Measurements from ENCODE around the gene RAPGEF4.
"Not testable (repeated sequence)": the region's sequence is repeated elsewhere in the genome, so short reads cannot be mapped to it uniquely, and the experiment has no call there.

RAPGEF4 gene

DNA sequence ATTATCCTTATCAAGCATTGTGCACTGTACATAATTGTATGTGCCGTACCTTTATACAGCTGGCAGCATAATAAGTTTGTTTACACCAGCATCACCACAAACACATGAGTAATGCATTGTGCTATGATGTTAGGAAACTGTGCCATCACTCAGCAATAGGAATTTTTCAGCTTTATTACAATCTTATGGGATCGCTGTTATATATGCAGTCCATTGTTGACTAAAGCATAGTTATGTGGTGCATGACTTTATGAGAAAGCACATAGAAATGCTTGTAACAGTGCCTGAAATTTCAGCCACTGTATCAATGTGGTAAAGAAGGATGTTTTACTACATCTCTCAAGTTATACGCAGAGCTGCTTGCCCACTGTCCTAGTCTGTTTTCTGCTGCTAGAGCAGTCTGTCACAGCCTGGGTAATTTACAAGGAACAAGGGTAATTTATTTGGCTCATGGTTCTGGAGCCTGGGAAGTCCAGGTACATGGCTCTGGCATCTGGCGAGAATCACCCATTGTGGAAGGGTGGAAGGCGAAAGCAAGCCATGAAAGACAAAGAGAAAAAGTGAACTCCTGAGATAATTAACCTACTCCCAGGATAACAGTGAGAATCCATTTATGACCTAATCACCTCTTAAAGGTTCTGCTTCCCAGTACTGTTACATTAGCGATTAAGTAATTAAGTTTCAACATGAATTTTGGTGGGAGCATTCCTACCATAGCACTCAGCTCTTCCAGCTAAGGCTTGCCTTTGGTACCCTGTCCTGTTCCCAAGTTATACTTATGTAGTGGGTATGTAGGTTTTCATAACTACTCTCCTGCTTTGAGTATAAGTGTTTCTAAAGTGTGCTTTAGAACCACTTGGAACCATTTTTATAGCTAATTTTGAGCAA is 344.6 kb downstream of the RAPGEF4 start:
- Histone ChIP-seq H3K4me1 (ENCODE audit: control insufficient read depth, insufficient read depth, low read length, unreplicated experiment) (peaks cover 33% of the 10 kb centered on the region), H3K27me3 (ENCODE audit: insufficient read depth, low read length) (no peaks in the 10 kb centered on the region), H3K79me2 (ENCODE audit: control insufficient read depth, insufficient read depth, low read length, unreplicated experiment) (peaks cover 77% of the 10 kb centered on the region), H3K27ac (ENCODE audit: low read depth, low read length) (peak overlapping the region; percentile 91), H2AFZ (ENCODE audit: low read length, unreplicated experiment) (no peak overlapping the region), H3K4me3 (ENCODE audit: low read depth, low read length) (peak overlapping the region; percentile 1; the same call in 1 of the 2 replicates), H3K36me3 (ENCODE audit: insufficient read depth, low read length) (0 out of 2 replicates have a peak, but pooled peaks cover 6% of the 10 kb centered on the region)

DNA sequence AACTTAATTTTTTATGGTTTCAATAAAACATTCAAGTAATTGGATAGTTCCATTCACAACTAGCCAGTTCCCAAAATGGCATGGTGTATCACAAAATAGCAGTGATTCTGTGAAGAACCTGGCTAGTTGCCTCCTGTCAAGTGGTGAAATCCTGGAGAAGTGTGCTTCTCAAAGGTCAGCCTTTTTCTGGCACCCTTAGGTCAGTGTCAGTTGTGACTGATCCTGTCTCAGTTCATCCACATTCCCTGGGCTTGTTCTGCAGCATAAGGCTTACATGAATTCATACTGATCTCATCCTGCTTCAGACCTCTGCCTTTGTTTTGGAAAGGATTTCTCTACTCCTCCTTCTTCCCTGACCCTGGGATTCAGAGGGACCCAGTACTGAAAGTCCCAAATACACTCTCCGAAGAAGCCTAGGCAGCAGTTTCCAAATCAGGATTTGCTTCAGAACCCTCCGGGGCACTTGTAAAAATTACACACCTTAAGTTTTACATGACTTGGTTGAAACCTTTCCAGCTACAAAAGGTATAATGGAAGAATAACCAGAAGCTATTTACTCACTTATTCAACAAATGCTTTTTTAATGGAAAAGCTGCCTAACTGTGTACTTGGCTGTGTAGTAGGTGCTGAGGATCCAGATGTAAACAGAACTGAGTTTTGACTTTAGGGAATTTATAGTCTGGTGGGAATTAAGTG is 351.0 kb downstream of the RAPGEF4 start:
- Histone ChIP-seq H3K4me3 (ENCODE audit: low read depth, low read length) (no peak overlapping the region), H3K79me2 (ENCODE audit: control insufficient read depth, insufficient read depth, low read length, unreplicated experiment) (peaks cover 79% of the 10 kb centered on the region), H3K27me3 (ENCODE audit: insufficient read depth, low read length) (no peaks in the 10 kb centered on the region), H3K4me1 (ENCODE audit: control insufficient read depth, insufficient read depth, low read length, unreplicated experiment) (peaks cover 38% of the 10 kb centered on the region), H3K27ac (ENCODE audit: low read depth, low read length) (no peak overlapping the region), H3K36me3 (ENCODE audit: insufficient read depth, low read length) (0 out of 2 replicates have a peak, but pooled peaks cover 1% of the 10 kb centered on the region), H2AFZ (ENCODE audit: low read length, unreplicated experiment) (no peak overlapping the region)

DNA sequence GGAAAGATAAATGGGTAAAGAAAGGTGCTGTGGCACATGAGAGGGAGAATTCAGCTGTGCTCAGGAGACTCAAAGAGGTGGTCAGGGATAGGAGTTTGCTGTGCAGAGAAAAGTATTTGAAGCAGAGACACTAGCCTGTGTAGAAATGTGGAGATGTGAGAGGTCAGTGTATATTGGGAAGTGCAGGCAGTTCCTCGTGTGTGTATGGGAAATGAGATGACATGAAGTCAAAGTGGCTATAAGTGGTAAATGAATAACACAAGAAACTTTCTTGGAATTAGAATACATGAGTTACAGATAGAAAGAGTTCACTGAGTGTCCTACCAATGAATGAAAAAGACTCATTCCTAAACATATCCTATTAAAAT is 351.6 kb downstream of the RAPGEF4 start:
- no peaks in the 10 kb centered on the region for H3K36me3 ChIP-seq (ENCODE audit: insufficient read depth, low read length)

DNA sequence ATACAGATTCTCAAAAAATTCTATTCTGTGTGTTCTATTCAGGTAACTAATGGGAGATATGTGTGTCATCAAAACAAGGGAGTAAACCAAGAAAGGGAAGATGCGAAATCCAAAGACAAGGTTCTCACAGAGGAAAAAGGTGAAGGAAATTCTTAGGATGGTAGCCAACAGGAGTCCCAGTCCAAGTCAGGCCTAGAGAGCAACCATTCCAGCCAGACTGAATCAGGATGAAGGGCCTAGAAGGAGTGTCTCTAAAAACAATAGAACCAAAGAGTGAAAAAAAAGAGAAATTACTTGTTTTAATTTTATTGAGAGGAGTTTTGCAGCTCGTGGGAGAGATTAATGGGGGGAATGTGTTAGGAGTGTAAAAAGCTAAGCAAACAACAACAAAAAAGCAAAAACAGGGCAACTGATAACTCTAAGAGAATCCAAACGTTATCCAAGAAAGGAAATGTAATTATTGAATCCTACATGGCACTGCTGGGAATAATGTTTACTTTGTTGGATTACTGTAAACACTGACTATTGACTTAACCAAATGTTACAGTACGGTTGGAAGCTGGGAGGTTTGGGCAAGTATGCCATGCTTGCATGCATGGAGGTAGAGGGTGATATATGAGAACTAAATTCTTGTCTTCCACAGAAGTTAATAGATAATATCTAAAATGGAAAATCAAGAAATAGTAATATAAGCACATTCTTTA is 352.3 kb downstream of the RAPGEF4 start:
- Histone ChIP-seq H3K27me3 (ENCODE audit: insufficient read depth, low read length) (no peaks in the 10 kb centered on the region), H3K36me3 (ENCODE audit: insufficient read depth, low read length) (no peaks in the 10 kb centered on the region), H2AFZ (ENCODE audit: low read length, unreplicated experiment) (no peak overlapping the region), H3K4me3 (ENCODE audit: low read depth, low read length) (no peak overlapping the region), H3K4me1 (ENCODE audit: control insufficient read depth, insufficient read depth, low read length, unreplicated experiment) (peaks cover 42% of the 10 kb centered on the region), H3K27ac (ENCODE audit: low read depth, low read length) (no peak overlapping the region), H3K79me2 (ENCODE audit: control insufficient read depth, insufficient read depth, low read length, unreplicated experiment) (peaks cover 79% of the 10 kb centered on the region)

More for the DNA sequence above, 351.6 kb downstream of the RAPGEF4 start:
- Histone ChIP-seq H3K27ac (ENCODE audit: low read depth, low read length) (no peak overlapping the region), H3K4me3 (ENCODE audit: low read depth, low read length) (no peak overlapping the region), H3K27me3 (ENCODE audit: insufficient read depth, low read length) (no peaks in the 10 kb centered on the region), H3K4me1 (ENCODE audit: control insufficient read depth, insufficient read depth, low read length, unreplicated experiment) (peaks cover 42% of the 10 kb centered on the region), H3K79me2 (ENCODE audit: control insufficient read depth, insufficient read depth, low read length, unreplicated experiment) (peaks cover 79% of the 10 kb centered on the region), H2AFZ (ENCODE audit: low read length, unreplicated experiment) (no peak overlapping the region)

DNA sequence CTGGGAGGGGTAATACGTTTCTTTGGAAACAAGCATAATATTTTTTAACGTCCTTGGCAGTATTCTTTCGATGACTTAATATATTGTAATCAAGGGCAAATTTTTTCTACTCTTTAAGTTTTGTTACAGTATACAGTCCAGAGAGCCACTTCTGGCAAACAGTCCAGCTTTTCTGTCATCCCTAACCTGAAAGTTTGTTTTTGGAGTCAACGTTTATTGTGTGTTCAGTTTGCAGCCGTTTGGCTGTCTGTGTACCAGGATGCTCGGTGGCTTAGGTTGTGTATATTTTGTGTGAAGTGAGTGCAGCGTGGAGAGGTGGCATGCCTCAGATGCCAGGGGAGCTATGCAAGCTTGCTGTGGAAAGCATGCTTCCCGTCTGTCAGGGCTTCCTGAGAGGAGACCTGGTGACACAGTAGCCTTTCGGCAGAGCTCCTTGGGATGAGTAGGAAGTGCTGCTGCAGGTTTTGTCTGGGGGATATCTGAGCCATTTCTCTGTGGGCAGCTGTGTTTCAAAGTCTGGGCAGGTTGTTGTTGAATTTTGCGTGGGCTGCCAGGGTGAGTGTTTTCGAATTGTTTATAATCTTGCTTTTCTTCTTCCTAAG is 354.7 kb downstream of the RAPGEF4 start:
- Histone ChIP-seq H3K4me1 (ENCODE audit: control insufficient read depth, insufficient read depth, low read length, unreplicated experiment) (peaks cover 42% of the 10 kb centered on the region), H3K27me3 (ENCODE audit: insufficient read depth, low read length) (no peaks in the 10 kb centered on the region), H3K36me3 (ENCODE audit: insufficient read depth, low read length) (no peaks in the 10 kb centered on the region), H3K27ac (ENCODE audit: low read depth, low read length) (peak overlapping the region; percentile 86), H2AFZ (ENCODE audit: low read length, unreplicated experiment) (peak overlapping the region; percentile 2), H3K79me2 (ENCODE audit: control insufficient read depth, insufficient read depth, low read length, unreplicated experiment) (peaks cover 61% of the 10 kb centered on the region), H3K4me3 (ENCODE audit: low read depth, low read length) (peak overlapping the region; percentile 60)

DNA sequence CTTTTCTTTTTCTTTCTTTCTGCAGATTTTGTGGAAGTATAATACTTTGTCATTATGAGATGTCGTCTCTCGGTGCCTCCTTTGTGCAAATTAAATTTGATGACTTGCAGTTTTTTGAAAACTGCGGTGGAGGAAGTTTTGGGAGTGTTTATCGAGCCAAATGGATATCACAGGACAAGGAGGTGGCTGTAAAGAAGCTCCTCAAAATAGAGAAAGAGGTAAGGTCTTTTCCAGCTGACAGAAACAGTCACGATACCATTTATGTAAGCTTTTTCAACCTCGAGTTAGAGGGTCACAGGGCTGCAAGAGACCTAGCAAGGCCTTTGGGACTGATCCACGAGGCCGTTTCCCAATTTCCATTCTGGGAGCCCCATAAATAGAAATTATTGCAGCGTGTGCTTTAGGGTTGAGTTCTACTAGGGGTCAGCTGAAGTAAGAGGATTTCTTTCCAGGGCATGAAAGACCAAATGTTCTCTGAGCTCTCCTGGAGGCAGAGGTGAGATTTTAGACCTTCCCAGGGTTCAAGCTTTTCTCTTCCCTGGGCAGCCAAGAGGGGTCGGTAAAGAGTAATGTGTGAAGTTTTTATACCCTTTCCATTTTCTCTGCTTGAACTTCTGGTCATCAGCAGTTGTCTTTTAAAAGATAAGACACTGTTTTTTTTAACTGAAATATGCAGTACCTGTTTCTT is 355.5 kb downstream of the RAPGEF4 start:
- peak overlapping the region; percentile 60 for H3K4me3 ChIP-seq (ENCODE audit: low read depth, low read length)
- H3K27ac ChIP-seq (ENCODE audit: low read depth, low read length): peak overlapping the region; percentile 86
- no peaks in the 10 kb centered on the region for H3K36me3 ChIP-seq (ENCODE audit: insufficient read depth, low read length)
- no peaks in the 10 kb centered on the region for H3K27me3 ChIP-seq (ENCODE audit: insufficient read depth, low read length)
- H3K4me1 ChIP-seq (ENCODE audit: control insufficient read depth, insufficient read depth, low read length, unreplicated experiment): peaks cover 41% of the 10 kb centered on the region
- peak overlapping the region; percentile 2 for H2AFZ ChIP-seq (ENCODE audit: low read length, unreplicated experiment)
- peaks cover 61% of the 10 kb centered on the region for H3K79me2 ChIP-seq (ENCODE audit: control insufficient read depth, insufficient read depth, low read length, unreplicated experiment)

DNA sequence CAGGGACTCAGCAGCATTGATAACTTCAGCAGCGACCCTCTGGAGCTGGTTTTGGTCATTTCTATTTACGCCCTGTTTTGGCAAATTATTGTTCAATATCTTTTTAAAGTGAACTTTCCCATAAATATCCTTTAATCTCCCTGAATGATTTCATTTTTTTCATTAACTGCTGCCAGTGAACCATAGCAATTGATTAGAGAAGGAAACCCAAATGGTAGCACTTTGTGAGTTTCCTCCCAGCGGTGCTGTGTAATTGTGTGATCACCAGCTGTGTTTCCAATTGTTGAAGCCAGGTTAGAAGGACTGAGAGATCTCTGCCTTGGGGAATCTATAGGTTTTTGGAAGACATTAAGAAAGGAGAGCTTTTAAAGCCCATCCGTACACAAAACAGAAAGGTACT is 356.3 kb downstream of the RAPGEF4 start:
- peaks cover 33% of the 10 kb centered on the region for H3K4me1 ChIP-seq (ENCODE audit: control insufficient read depth, insufficient read depth, low read length, unreplicated experiment)
- no peaks in the 10 kb centered on the region for H3K27me3 ChIP-seq (ENCODE audit: insufficient read depth, low read length)
- H2AFZ ChIP-seq (ENCODE audit: low read length, unreplicated experiment): no peak overlapping the region
- H3K36me3 ChIP-seq (ENCODE audit: insufficient read depth, low read length): no peaks in the 10 kb centered on the region
- no peak overlapping the region for H3K27ac ChIP-seq (ENCODE audit: low read depth, low read length)
- no peak overlapping the region for H3K4me3 ChIP-seq (ENCODE audit: low read depth, low read length)
- H3K79me2 ChIP-seq (ENCODE audit: control insufficient read depth, insufficient read depth, low read length, unreplicated experiment): peaks cover 54% of the 10 kb centered on the region

DNA sequence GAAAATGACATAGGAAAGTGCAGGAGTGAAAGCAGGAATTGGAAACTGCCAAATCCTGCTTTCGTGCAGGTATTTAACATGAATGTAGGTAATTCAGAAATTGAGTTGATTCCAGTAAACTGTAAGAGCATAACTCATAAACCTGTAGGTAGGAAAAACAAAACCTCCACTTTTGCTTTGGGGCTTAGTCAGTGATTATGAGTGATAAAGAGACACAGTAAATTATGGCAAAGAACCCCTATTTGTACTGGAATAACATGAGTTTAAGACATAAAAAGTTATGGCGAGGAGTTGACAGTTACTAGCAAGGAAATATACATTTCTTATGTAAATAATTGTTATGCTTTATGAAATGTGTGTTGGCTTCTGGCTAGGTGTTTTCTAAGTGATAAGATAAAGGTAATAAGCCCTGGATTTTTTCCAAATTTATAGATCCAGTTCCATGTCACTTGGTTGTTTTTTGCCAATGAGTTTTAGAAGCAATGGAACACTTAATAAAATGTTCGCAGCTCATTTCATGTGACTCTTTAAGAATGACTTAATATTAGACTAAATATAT is 357.3 kb downstream of the RAPGEF4 start:
- Histone ChIP-seq H3K4me1 (ENCODE audit: control insufficient read depth, insufficient read depth, low read length, unreplicated experiment) (peaks cover 26% of the 10 kb centered on the region), H3K27ac (ENCODE audit: low read depth, low read length) (no peak overlapping the region), H3K79me2 (ENCODE audit: control insufficient read depth, insufficient read depth, low read length, unreplicated experiment) (peaks cover 45% of the 10 kb centered on the region), H3K36me3 (ENCODE audit: insufficient read depth, low read length) (no peaks in the 10 kb centered on the region), H2AFZ (ENCODE audit: low read length, unreplicated experiment) (no peak overlapping the region), H3K4me3 (ENCODE audit: low read depth, low read length) (no peak overlapping the region), H3K27me3 (ENCODE audit: insufficient read depth, low read length) (no peaks in the 10 kb centered on the region)

DNA sequence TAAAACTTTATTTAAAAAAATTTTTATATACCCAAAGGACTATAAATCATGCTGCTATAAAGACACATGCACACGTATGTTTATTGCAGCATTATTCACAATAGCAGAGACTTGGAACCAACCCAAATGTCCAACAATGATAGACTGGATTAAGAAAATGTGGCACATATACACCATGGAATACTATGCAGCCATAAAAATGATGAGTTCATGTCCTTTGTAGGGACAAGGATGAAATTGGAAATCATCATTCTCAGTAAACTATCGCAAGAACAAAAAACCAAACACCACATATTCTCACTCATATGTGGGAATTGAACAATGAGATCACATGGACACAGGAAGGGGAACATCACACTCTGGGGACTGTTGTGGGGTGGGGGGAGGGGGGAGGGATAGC is 358.0 kb downstream of the RAPGEF4 start:
- H2AFZ ChIP-seq (ENCODE audit: low read length, unreplicated experiment); H3K4me3 ChIP-seq (ENCODE audit: low read depth, low read length); H3K36me3 ChIP-seq (ENCODE audit: insufficient read depth, low read length); H3K27ac ChIP-seq (ENCODE audit: low read depth, low read length); H3K27me3 ChIP-seq (ENCODE audit: insufficient read depth, low read length): not testable (repeated sequence)
- Histone ChIP-seq H3K4me1 (ENCODE audit: control insufficient read depth, insufficient read depth, low read length, unreplicated experiment) (peaks cover 26% of the 10 kb centered on the region), H3K79me2 (ENCODE audit: control insufficient read depth, insufficient read depth, low read length, unreplicated experiment) (peaks cover 39% of the 10 kb centered on the region)
